Esophagus mucosa (tissue), 1 donor: ENCODE measurements around the gene TMEM209. TPM values are rescaled to one million over a fixed set of nuclear protein-coding genes. Genes with fewer than 3 reads are reported as not detected.
"Not testable (repeated sequence)": the region's sequence is repeated elsewhere in the genome, so short reads cannot be mapped to it uniquely, and the experiment has no call there.

Experiments used
- ATAC-seq: fragments of 200-7000 bp; cut with Tn5 transposase; one replicate; pipeline ENCODE4 v1.9.1; 2020
- total RNA-seq: library from RNA; stranded (reverse); gene quantifications from one replicate; pipeline ENCODE4 v1.2.4, GENCODE V29; 2023
- donor health status: DM: yes; HTN: yes; CAD: no.

Gene TMEM209
- total RNA-seq, 1 donor from 2014 or later: 14.9 TPM

DNA sequence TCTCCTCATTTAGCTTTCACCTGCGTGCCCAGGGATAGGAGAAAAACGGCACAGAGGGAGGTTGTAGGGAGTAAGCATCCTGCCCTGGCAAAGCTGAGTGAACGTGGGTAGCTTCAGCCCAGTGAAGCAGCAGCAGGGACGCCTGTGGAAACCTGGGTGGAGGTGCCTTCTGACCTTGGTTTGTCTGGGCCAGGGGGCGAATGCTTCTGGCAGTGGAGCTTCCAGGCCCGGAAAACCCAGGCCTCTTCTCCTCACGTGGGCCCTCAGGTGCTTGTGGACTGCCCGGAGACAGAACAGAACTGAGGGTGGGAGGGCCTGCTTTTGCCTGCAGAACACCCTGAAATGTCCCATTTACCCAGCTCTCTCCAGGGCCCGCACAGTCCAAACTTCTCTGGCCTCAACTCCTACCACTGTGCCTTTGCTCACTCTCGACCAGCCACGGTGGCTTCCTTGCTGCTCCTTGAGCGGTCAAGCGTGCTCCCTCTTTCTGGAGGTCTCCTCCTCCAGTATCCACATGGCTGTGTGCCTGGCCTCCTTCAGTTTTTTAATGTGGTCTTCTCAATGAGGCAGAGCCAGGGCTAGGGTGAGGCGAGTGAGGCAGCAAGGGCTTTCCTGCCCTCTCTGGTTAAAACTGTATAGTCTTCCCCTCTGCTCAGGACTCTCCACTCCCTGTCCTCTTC is 62.4 kb downstream of the TMEM209 start:
- no peak for ATAC-seq

DNA sequence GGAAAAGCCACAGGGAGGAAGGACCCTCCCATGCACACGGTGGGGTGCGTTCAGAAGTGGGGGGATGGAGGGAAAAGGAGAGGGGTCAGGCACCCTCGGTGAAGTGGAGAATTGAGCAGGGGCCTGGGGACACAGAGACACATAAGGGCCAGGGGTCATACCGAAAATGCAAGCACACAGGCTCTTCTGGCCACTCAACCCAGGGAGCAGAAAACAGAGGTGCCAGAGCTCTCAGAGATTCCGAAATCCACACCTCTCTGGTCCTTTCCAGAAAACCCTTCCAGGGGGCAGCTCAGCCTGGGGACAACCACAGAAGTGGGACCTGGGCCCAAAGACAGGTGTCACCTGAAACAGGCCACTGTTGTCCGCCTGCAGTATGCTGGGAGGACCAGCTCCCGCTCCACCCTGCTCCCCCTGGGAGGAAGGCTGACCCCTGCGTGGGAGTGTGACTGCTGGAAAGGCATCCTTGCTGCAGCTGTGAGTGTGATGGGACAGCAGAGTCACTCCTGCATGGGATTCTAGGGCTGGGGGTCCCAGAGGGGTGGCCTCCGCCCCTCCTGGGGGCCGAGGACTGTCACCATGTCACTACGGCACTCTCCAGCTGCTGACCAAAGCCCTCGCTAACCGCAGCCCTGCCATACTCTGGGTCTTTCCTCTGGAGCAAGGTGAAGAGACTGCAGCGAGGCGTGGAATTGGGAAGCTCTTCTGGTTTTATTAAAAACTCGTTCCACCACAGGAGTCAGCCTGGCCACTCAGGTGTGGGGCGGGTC is 63.1 kb downstream of the TMEM209 start:
- no peak for ATAC-seq

DNA sequence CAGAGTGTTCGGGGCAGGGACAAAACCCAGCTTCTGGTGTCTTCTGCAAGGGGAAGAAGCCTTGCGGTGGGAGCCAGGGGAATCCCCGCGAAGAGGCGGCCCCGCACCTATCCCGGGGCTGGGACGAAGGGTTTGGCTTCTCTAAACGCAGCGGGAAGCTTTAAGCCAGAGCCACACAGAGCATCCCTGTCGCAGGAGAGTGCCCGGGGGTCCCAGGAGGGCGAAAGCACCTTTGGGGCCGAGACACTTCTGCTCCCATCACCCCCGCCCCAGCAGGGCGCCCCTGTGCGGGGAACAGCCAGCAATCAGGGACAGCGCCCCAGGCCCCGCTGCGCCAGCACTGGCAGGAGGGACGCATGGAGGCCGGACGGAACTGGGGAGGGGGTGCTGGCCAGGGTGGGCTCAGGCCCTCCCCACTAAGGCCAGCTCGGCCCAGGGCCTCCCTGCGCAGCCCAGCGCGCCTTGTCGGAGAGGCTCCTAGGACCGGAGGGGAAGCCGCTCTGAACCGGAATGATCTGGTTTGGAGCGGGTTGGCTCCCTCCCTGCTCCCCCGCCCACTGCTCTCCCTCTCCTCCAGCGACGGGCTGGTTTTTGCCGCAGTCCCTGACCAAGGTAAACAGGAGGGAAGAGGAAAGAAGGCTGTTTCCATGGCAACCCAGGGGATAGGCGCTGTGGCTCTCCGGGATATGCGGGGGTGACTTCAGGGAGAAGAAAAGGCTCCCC is 63.9 kb downstream of the TMEM209 start:
- peak; percentile 87 for ATAC-seq

DNA sequence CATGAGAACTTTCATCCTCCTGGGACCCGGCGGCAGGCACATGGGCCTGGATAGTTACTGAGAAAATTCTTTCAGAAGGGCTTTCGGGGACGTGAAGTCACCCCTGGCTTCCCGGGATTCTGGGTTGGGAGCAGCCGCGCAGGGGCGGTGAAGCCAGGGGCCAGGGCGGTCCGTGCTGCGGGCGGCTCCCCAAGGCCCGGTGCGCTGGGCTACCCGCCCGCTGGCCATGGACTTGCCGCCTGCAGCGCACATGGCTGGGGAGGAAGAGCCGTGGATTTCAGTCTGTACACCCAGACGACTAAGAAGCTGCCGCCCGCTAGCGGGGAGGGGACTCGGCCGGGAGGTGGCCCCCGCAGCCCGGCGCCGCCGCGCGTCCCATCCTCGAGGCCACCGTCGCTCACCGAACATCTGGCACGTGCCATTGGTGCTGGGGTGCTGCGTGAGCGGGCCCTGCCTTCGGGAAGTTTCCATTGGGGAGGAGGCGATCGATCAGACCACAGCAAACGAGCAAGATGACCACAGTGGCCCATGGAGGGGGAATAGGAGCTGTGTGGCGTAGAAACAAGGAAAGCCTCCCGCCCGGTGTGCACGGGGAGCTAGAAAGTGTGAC is 64.5 kb downstream of the TMEM209 start:
- no peak for ATAC-seq

DNA sequence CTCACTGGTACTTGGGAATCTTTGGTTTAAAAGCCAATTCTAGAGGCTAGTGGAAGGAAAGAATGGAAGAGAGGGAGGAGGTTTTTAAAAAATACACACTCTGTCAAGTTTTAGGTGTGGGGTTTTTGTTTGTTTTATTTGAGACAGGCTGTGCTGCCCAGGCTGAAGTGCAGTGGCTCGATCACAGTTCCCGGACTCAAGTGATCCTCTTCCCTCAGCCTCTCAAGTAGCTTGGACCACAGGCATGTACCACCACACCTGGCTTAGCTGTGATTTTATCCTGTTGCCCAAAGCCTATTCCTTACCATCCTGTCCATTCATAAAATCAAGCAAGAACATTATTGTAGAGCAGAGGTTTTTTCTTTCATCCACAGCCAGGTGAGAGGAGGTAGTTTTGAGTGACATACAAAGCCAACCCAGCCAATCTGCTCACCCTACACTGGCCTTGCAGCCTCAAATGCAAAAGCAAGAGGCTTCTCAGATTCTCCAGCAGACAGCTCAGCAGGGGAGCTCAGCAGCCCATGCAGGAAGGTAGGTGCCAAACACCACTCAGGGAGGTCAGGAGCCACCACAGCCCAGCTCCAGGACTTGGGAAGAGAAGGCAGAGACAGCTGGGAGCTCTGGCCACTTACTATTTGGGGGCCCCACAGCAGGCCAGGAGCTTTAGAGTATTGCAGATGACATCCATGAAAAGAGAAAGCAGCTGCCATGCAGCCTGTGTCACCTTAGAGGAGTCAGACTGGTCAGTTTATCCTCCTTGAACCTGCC is 65.8 kb downstream of the TMEM209 start:
- no peak for ATAC-seq

DNA sequence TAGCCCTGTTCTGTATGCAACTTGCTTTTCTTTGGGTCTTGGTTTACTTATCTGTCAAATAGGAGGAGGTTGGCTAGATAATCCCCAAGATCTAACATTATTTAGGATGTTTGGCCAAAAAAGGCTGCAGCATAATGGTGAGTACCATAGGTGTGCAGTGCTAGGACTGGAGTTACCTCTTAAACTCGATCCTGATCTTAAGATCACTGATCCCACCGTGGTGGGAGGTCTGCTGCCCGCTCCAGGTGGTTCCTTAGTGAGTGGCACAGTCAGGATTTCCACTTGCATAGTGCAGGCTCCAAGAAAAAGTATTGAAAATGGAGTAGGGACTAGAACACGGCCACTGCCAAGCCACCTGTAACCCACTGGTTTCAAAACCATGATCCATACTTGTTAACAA is 68.0 kb downstream of the TMEM209 start:
- ATAC-seq: no peak

DNA sequence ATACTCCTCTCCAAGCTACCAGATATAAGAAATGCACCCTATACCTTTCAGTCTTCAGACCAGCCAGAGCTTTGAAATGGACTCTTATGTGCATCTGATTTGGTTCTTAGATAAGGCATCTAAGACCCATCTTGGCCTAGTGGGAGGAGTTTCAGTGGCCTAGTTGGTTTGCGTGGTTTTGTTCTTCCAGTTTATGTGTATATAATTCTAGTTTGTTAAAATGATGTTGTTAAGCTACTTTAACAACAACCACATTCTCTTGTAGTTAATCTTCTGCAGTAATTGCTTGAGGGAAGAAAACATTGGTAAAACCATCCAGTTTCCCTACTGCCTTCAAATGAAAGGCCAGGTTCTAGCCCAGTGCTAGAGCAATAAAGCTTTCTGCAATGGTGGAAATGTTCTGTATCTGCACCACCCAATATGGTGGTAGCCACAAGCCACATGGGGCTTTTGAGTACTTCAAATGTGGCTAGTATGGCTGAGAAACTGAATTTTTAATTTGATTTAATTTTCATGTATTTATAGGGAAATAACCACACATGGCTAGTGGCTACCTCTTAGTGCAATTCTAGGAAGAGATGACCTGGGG is 68.5 kb downstream of the TMEM209 start:
- no peak for ATAC-seq

DNA sequence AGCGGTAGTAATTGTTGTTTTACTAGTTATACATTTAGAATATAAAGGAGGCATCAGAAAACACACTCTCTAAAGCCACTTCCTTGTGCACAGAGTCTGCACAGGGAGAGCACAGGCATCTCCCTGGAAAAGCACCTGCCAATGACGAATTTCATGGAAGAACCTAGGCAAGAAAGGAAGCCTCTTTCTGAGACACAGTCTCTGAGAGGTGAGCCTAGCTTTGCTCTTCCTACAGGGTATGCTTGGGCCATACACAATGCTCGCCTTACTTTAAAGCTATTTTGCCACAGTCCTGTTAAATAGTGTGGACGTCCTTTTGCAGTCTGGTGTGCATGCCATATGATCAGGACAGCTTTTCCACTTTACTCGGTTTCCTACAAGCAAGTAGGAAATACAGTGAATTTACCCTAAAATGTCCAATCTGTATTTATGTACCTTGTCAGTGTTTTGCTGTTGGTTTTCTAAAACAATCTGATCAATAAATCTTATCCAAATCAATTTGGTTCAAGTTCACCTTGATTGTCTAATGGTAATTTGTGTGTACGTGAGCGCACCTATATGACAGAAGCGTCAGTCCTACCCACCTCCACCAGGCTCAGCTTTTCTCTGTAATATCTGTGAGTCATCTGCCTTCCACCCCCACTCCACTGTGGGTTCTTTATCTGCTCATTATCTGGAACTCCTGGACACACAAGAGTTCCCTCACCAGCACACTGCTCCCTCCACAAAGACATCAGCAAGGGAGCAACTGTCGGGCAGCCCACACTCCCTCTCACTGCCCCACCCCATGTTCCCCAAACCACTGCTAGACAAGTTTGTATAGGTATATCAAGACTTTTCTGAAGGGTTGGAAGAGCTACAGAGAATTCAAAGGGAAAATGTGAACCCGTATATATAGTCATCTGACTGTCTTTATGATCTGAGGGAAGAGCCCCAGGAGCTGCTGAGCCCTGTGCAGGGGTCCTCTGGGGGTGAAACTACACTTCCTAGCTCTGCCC is 69.7 kb downstream of the TMEM209 start:
- no peak for ATAC-seq

DNA sequence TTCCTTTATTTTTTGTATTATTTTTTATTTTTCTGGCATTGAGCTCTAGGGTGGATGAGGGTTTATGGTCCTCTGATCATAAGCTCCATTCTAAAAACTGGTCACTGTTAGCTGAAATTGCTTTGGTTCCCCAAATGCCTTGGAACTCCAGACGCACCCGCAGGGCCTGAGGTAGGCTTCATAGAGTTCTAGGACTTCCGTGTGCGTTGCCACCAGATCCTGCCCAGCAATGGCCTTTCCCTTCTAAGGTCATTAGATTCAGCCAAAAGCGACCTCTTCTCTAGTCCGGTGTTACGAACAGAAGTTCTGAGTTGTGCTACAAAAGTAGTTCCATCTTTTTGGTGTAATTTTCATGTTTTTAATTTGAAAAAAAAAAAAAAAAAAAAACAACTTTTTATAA is 70.5 kb downstream of the TMEM209 start:
- ATAC-seq: no peak

DNA sequence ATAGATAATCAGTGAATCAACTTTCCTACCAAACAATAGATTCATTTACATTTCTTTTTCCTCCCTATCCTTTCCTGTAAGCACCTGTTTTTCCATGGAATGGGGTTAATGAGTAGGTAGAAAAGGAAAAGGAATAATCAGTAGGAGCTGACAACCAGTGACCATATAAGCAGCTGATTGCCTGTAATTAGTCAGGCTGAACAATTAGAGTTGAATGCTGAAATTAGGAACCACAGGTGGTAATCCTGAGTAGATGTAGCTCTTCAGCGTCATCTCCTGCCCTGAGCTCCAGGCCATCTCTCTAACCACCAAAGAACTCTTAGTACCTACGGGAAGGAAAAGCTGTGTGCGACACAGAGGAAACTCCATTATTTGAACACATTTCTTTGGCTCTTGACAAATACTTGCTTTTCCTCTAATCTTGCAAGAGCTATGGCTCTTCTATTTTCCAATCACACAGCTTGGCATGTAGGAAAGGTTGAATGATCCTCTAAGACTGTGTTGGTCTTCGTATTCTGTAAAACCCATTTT is 71.0 kb downstream of the TMEM209 start:
- no peak for ATAC-seq

DNA sequence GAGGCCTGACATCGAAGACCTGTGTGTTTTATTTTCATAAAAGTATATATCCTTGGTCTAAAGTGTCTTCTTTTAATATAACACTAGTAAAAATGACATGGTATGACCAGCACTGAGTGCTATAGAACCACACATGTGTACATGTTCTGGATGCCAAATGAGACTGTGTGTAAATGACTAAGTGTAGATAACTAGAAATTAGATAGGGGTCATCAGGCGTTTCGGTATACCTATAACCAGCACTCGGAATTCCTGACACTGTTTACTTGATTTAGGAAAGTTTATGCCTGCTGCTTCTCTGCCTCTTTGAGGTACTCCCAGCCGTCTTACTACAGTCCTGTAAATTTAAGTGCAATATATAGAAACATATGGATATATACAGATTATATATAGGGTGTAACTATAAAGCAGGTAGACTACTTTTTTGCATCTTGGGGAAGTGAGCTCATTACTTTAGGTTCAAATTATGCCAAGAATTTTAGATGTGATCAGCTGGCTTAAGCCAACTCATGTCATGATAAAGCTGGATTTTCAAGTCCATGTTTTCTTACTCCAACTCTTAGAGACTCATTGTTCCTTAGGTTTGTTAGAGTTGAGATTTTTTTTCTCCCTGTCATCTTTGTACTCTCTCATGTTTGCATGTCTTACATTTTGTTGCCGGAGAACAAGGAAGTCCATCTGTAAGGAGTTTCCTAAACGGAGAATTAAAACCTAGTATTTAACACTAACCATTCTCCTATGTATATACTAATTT is 72.0 kb downstream of the TMEM209 start:
- ATAC-seq: no peak

DNA sequence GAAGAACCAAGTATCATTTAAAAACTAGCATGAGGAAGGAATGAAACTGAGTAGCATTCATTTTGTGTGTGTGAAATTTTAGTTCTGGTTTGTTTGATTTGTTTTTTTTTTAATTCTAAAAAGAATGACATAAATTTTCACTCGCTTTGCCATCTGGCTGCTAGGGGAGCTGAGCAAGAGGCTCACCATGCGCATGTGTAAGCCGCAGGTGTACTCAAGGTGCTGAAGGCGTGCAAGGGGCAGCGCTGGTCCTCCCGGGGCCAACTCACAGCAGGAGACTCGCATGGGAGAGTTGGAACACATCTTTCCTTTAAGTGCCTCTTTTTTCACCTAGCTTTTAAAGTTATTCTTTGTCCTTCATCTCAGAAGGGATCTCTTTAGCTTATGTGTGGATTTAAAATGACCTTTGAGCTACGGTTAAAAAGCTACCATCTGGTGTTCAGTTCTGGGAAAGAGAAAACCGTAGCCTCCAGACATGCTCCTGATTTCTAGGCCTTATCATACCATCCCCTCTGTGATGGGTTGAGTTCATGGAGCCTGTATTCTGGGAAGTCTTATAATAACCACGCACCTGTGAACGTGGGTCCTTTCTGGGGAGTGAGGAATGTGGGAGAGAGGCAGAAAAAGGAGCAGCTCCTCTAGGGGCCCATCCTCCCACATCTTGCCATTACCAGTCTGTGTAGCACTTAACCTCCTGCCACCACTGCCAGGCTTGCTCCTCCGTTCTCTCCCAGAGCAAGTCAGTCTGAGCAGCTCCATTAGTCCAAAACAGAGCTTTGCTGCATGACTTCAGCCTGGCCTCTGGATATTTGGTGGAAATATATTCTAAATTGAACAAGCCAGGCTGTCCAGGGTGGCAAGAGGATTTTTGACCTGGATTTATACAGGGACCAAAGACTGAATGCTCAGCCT is 73.0 kb downstream of the TMEM209 start:
- no peak for ATAC-seq

DNA sequence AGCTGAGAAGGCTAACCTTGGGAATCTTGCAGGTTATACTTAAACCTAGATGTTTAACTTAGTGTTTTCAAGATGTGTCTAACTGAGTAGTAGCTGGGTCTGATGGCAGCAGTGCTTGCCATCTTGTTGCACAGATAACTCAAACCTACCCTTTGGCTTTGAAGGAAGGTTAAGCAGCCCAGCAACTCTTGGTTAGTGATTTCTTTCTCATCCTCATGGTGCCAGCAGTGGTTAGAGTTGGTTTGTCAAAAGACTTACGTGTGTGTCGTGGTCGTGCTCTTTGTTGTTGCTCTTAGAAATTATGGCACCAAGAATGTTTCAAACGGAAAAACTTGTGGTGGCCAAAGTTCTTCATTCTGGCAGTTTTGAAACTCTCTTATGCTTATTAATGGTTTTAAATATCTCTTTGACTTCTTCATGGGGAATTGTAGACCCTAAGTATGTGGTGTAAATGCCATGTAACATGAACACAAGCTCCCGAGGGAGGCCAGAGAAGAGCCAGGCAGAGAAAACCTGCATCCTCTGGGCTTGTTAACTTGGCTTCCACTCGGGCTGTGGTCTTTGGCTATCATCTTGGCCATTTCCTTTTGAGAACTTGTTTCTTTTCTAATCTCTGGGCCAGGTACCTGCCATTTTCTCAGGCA is 73.9 kb downstream of the TMEM209 start:
- no peak for ATAC-seq

DNA sequence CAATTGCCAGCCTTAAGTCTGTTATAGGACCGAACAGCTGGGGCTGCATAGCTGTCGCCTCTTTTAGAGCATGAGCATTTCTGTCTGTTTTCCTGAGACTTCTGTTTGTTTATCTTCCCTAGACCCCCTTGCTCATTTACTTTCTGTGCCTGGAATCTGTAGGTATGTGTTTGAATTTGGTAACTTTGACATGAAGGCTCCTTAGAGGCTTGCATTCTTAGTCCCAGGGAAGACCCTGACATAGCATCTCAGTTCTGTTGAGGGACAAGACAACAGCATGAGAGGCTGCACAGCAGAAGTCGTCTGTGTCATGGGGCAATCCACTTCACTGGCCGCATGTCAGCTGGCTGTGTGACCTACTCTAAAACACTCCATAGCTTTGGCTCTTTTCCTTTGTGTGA is 76.2 kb downstream of the TMEM209 start:
- ATAC-seq: no peak

DNA sequence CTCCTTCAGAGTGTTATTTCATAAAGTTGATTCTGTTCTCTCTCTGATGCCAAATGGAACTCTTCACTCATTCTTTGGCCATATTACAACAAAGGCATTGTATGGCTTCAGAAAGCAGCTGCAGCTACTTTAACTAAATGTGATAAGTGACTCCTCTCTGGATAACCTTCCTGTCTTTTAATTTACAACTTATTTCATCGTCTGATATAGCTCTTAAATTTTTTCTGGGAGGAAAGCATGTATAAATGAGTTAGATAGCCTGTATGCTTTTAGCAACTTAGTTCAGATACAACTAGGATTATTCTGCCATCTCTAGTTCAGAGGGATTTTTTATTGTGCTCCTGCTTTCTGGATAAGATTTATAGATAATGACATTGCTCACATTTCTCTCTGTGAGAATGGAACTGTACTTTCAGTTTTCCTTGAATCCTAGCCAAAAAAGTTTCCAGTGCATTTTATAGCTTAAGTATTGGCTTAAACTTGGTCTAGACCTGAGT is 77.3 kb downstream of the TMEM209 start:
- no peak for ATAC-seq

DNA sequence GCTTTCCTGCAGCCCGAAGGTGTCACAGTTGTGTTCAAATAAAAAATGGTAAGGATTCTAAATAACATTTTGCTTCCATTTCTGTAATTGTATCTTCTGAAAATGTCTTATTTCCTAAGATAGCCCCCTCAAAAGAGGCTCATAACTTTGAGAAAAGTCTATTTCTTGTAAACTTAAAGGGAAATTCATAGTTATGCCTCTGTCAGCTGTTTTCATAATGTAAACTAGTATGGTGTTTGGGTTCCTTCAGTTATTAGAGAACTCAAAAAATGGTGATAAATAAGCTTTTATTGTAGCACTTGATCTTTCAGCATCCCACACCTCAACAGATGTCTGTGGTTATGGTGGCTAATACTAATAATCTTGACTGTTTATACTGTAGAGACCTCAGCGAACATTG is 77.8 kb downstream of the TMEM209 start:
- no peak for ATAC-seq

DNA sequence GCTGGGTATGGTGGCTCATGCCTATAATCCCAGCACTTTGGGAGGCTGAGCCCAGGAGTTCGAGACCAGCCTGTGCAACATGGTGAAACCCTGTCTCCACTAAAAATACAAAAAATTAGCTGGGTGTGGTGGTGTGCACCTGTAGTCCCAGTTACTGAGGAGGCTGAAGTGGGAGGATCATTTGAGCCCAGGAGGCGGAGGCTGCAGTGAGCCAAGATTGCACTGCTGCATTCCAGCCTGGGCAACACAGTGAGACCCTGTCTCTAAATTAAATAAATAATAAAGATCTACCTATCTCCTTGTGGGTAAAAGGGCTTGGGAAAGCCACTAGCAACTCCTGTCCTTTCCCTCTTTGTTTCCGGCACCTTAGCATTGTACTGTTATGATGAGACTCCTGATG is 78.4 kb downstream of the TMEM209 start:
- not testable (repeated sequence) for ATAC-seq

DNA sequence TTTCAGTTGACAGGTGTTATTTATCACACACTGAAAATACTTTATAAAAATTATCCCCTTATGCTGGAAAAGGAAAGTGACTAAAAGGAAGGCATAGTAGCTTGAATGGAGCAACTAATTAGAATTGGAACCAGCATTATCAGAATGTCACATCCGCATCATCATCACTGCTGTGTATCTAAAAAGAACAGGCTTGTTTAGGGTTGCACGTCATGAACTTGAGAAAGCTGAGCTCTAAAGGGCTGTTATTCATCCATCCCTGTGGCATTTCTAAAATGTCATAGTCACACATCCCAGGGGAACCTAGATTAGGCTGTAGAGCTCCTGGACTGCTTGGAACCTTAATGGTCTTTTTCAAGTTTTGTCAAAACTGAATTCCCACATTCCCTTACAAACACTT is 80.5 kb downstream of the TMEM209 start:
- no peak for ATAC-seq
